ENCODE results near the gene OPN1SW. TPM values are rescaled to one million over a fixed set of nuclear protein-coding genes. Genes with fewer than 3 reads are reported as not detected.
A peak's percentile ranks its signal among the peaks of the same experiment; 100 is the strongest.

The OPN1SW gene
- total RNA-seq, 2 donors from 2014 or later: not detected

DNA sequence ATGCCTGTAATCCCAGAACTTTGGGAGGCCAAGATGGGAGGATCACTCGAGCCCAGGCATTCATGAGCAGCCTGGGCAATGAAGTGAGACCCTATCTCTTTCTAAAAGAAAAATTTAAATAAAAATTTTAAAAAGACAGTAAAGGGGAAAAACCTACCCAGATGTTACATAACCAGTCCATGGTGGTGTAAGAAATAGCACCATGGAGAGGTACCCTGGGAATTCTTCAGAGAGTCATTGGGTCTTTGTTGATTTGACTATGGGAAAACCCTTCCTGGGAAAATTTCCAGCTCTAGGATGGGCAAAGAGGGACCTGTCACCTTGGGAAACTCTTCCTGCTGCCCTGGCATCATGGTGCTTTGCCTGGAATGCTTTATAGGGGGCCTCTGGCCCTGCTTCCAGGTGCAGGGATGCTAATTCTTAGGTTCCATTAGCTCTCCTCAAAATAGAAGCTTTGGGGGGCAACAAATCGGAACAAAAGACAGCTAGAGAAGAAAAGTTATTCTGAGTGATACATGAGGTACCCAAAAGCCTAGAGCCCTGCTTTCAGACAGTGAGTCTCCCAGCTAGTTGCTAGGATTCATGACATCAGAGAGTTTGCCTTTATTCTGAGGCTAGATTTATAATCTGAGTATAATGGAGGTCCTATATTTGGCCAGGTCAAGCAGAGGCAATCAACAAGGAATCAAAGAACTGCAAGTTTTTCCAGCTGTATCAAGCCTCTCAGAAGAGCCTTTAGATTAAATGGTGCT lies 26.2 kb upstream of the OPN1SW start:
- DNase-seq (ENCODE audit: low spot score) (no peak), ATAC-seq (no peak)
- H3K36me3 Mint-ChIP-seq: no peaks in the 10 kb centered on the region
- H3K4me1 Mint-ChIP-seq (ENCODE audit: low read depth in 2 of 2): no peaks in the 10 kb centered on the region
- H3K27ac Mint-ChIP-seq: no peak overlapping the region
- H3K9me3 Mint-ChIP-seq: no peaks in the 10 kb centered on the region
- no peaks in the 10 kb centered on the region for H3K27me3 Mint-ChIP-seq
- no peak overlapping the region for H3K4me3 Mint-ChIP-seq

DNA sequence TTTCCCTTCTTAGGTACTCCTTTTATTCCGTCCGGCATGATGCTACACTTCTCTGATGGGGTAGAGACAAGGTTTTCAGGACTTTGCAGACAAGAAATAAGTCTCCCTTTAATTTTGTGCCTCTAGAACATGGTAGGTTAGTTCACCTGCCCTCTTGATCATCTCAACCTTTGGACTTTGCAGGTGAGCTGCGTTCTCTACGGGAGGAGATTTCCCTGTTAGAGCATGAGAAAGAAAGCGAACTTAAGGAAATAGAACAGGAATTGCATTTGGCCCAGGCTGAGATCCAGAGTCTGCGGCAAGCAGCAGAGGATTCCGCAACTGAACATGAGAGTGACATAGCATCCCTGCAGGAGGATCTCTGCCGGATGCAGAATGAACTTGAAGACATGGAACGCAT lies 25.4 kb upstream of the OPN1SW start:
- Mint-ChIP-seq H3K27ac (no peak overlapping the region), H3K36me3 (no peaks in the 10 kb centered on the region), H3K9me3 (no peaks in the 10 kb centered on the region), H3K27me3 (no peaks in the 10 kb centered on the region), H3K4me1 (ENCODE audit: low read depth in 2 of 2) (no peaks in the 10 kb centered on the region), H3K4me3 (no peak overlapping the region)
- DNase-seq (ENCODE audit: low spot score) (no peak), ATAC-seq (no peak)

DNA sequence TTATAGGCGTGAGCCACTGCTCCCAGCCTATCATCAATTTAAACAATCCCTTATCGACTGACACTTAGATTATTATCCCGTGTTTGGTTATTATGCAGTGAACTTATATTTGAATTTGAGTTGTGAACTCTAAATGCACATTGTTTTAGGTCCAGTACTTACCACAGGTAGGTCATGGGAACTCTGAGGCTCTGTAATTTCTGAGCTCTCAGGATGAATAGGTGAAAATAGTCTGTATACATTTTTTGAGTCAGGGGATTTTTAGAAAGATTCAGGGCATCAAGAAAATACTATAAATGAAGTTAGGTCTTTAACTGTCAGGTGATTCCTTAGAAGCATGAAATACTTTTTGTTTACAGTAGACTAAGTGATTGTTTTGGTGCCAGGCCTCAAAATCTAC lies 25.0 kb upstream of the OPN1SW start:
- H3K4me1 Mint-ChIP-seq (ENCODE audit: low read depth in 2 of 2): no peaks in the 10 kb centered on the region
- DNase-seq (ENCODE audit: low spot score) (no peak), ATAC-seq (no peak)
- H3K27ac Mint-ChIP-seq: no peak overlapping the region
- H3K36me3 Mint-ChIP-seq: no peaks in the 10 kb centered on the region
- H3K27me3 Mint-ChIP-seq: no peaks in the 10 kb centered on the region
- no peaks in the 10 kb centered on the region for H3K9me3 Mint-ChIP-seq
- H3K4me3 Mint-ChIP-seq: no peak overlapping the region

DNA sequence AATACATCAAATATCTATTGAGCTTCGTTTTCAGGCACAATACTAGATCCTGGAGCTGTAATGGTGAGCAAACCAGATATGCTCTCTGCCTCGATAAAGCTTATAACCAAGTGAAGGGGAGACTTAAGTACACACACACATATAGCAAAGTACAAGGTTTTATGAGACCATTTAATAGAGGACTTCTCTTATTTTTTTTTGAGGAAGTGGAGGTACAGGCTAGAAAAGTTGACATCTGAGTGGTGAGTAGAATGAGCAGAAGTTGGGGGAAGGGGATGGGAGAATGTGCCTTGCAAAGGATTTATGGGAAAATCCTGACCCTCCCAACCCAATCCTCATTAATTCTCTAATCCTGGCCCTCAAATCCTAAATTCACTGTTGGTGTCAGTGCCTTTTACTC lies 23.9 kb upstream of the OPN1SW start:
- Mint-ChIP-seq H3K9me3 (no peaks in the 10 kb centered on the region), H3K27me3 (no peaks in the 10 kb centered on the region), H3K36me3 (no peaks in the 10 kb centered on the region), H3K4me3 (no peak overlapping the region), H3K4me1 (ENCODE audit: low read depth in 2 of 2) (no peaks in the 10 kb centered on the region), H3K27ac (no peak overlapping the region)
- peak; percentile 13 for DNase-seq (ENCODE audit: low spot score)
- no peak for ATAC-seq

DNA sequence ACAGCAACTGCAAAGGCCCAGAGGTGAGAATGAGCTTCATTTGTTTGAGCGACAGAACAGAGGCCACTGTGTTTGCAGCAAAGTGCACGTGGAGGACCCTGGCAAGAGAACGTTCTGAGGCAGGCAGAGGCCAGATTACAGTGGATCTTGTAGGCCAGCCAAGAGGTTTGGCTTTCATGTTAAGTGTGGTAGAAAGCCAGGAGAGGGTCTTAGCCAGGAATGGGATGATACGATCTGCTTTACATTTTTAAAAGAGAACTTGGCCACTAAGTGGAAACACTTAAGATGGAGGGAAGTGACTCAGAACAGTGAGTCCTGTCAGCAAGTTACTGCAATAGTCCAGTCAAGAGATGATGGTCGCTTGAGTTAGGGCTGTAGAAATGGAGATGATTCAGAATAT lies 20.7 kb upstream of the OPN1SW start:
- DNase-seq (ENCODE audit: low spot score): peak; percentile 29
- H3K27me3 Mint-ChIP-seq: no peaks in the 10 kb centered on the region
- no peak for ATAC-seq
- H3K4me3 Mint-ChIP-seq: no peak overlapping the region
- H3K27ac Mint-ChIP-seq: no peak overlapping the region
- H3K4me1 Mint-ChIP-seq (ENCODE audit: low read depth in 2 of 2): no peaks in the 10 kb centered on the region
- H3K36me3 Mint-ChIP-seq: no peaks in the 10 kb centered on the region
- no peaks in the 10 kb centered on the region for H3K9me3 Mint-ChIP-seq

DNA sequence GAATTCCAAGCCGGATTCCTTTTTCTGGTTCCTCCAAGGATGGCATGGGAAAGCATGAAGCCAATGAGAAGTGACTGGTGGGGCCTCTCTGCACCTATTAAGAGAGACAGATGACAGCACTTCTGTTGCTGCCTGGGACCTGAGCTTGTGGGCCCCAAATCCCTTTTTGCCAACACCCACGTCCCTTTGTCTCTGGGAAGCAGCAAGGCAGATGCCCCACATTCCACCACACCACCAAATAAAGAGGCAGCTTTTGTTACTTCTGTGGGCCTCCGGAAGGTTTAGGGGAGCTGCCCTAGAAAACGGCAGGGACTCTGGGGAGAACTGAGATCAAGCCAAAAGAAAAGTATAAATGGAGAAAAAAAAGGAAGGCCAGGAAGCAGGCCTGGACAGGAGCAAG lies 19.5 kb upstream of the OPN1SW start:
- Mint-ChIP-seq H3K4me3 (no peak overlapping the region), H3K36me3 (no peaks in the 10 kb centered on the region), H3K27ac (peak overlapping the region in 1 of 2 donors; percentile 30), H3K9me3 (no peaks in the 10 kb centered on the region), H3K27me3 (no peaks in the 10 kb centered on the region), H3K4me1 (ENCODE audit: low read depth in 2 of 2) (peaks cover 3 to 4% of the 10 kb centered on the region in 2 donors)
- DNase-seq (ENCODE audit: low spot score) (no peak), ATAC-seq (no peak)

DNA sequence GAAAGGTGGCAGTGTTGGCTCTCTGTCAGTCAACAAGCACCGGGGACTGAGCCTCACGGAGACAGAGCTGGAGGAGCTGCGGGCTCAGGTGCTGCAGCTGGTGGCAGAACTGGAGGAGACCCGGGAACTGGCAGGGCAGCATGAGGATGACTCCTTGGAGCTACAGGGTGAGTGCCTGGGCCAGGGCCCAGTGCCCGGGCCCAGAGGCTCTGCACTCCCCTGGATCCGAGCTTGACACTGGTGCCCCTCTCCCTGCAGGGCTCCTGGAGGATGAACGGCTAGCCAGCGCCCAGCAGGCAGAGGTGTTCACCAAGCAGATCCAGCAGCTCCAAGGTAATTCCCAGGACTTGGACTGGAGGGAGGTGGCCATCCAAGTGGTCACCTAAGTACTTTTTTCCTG lies 18.8 kb upstream of the OPN1SW start:
- Mint-ChIP-seq H3K27ac (no peak overlapping the region), H3K9me3 (no peaks in the 10 kb centered on the region), H3K27me3 (no peaks in the 10 kb centered on the region), H3K4me1 (ENCODE audit: low read depth in 2 of 2) (peaks cover 3 to 4% of the 10 kb centered on the region in 2 donors), H3K4me3 (no peak overlapping the region), H3K36me3 (no peaks in the 10 kb centered on the region)
- ATAC-seq (no peak), DNase-seq (ENCODE audit: low spot score) (no peak)

DNA sequence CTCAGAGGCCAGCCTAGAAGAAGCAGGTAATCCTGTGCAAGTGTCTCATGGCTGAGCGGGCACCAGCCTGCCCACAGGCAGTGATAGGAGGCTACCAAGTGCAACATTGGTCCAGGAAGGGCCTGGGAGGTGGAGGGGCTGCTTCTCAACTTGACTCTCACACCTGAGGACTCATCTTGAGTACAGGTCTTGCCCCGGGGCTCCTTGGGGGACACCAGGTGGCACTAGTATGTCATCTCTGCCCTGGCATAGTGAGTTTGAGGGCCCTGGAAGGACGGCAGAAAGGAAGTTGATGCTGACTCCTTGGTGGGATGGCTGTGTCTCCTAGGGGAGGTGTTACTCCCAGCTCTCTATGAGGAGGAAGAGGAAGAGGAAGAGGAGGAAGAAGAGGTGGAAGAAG lies 18.4 kb upstream of the OPN1SW start:
- peaks cover 4 to 7% of the 10 kb centered on the region in 2 donors for H3K4me1 Mint-ChIP-seq (ENCODE audit: low read depth in 2 of 2)
- H3K27ac Mint-ChIP-seq: no peak overlapping the region
- no peaks in the 10 kb centered on the region for H3K36me3 Mint-ChIP-seq
- DNase-seq (ENCODE audit: low spot score): no peak
- no peaks in the 10 kb centered on the region for H3K27me3 Mint-ChIP-seq
- no peak for ATAC-seq
- H3K4me3 Mint-ChIP-seq: no peak overlapping the region
- no peaks in the 10 kb centered on the region for H3K9me3 Mint-ChIP-seq

DNA sequence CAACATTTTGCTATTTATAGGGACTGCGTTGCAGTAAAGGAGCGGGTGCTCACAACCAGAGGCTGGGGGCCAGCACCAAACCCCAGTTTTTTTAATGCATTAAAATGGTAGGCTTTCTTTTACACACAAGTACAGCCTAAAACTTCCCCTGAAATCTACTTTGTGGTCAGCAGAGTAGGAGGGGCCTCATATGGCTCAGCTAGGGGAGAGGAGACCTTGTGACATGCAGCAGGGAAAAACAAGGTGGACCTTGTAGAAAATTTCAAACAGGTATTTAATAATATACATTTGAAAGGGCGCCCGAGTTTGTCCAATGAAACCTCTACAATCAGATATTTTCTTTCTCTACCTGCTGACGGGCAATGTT lies 17.6 kb upstream of the OPN1SW start:
- H3K4me1 Mint-ChIP-seq (ENCODE audit: low read depth in 2 of 2): peaks cover 4 to 7% of the 10 kb centered on the region in 2 donors
- no peak overlapping the region for H3K27ac Mint-ChIP-seq
- no peak for DNase-seq (ENCODE audit: low spot score)
- H3K36me3 Mint-ChIP-seq: no peaks in the 10 kb centered on the region
- no peak overlapping the region for H3K4me3 Mint-ChIP-seq
- H3K9me3 Mint-ChIP-seq: no peaks in the 10 kb centered on the region
- no peaks in the 10 kb centered on the region for H3K27me3 Mint-ChIP-seq
- ATAC-seq: no peak

DNA sequence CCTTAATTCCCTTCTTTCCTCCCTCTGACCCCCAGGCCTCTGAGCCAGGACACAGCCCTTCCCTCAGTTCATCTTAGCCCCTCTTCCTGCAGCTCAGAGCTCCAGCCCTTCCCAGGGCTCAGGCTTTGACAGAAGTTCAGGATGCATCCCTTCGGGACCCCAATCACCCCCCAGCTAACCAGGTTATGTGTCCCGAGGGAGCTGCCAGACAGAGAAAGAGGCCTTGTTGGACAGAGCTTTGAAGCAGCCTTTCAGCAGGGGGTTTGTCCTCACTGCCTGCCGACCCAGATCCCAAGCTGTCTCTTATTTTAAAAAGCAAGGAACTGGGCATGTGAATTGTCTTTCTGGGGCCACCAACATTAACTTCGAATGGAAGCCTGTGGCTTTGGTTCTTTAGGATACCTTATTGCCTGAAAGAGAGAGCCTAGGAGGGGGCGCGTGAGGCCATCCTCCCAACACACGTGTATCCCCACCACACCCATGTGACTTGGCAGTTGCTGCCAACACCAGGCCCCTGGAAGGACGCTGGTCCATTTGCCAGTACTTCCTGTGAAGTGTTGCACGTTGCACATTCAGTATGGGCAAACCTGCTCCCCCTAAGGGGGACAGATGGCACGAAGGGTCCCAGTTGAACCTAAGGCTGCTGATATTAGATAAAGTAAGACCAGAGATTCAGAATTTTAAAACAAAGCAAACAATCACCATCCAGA lies 17.0 kb upstream of the OPN1SW start:
- DNase-seq (ENCODE audit: low spot score) (no peak), ATAC-seq (no peak)
- no peaks in the 10 kb centered on the region for H3K27me3 Mint-ChIP-seq
- H3K9me3 Mint-ChIP-seq: no peaks in the 10 kb centered on the region
- H3K4me3 Mint-ChIP-seq: peak overlapping the region; percentile 85
- peaks cover 4 to 7% of the 10 kb centered on the region in 2 donors for H3K4me1 Mint-ChIP-seq (ENCODE audit: low read depth in 2 of 2)
- H3K27ac Mint-ChIP-seq: no peak overlapping the region
- no peaks in the 10 kb centered on the region for H3K36me3 Mint-ChIP-seq

DNA sequence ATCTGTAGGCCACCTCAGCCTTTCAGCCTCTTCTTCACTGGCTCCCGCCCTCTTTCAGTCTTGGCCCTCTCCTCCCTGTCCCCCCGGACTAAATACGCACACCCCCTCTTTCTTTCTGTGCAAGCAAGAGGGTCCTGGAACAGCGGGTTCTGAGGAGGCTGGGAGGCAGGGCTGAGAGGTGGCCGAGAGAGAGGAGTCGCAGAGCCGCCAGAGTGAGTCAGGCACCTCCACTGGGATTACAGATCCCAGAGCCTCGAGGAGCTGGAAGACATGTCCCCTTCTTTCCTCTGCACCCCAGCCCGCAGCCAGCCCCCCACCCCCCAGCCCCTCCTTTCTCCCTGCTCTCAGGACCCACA lies 16.4 kb upstream of the OPN1SW start:
- H3K27ac Mint-ChIP-seq: no peak overlapping the region
- DNase-seq (ENCODE audit: low spot score): no peak
- H3K27me3 Mint-ChIP-seq: no peaks in the 10 kb centered on the region
- H3K4me1 Mint-ChIP-seq (ENCODE audit: low read depth in 2 of 2): peaks cover 4 to 7% of the 10 kb centered on the region in 2 donors
- ATAC-seq: no peak
- H3K9me3 Mint-ChIP-seq: no peaks in the 10 kb centered on the region
- peak overlapping the region; percentile 85 for H3K4me3 Mint-ChIP-seq
- H3K36me3 Mint-ChIP-seq: no peaks in the 10 kb centered on the region

DNA sequence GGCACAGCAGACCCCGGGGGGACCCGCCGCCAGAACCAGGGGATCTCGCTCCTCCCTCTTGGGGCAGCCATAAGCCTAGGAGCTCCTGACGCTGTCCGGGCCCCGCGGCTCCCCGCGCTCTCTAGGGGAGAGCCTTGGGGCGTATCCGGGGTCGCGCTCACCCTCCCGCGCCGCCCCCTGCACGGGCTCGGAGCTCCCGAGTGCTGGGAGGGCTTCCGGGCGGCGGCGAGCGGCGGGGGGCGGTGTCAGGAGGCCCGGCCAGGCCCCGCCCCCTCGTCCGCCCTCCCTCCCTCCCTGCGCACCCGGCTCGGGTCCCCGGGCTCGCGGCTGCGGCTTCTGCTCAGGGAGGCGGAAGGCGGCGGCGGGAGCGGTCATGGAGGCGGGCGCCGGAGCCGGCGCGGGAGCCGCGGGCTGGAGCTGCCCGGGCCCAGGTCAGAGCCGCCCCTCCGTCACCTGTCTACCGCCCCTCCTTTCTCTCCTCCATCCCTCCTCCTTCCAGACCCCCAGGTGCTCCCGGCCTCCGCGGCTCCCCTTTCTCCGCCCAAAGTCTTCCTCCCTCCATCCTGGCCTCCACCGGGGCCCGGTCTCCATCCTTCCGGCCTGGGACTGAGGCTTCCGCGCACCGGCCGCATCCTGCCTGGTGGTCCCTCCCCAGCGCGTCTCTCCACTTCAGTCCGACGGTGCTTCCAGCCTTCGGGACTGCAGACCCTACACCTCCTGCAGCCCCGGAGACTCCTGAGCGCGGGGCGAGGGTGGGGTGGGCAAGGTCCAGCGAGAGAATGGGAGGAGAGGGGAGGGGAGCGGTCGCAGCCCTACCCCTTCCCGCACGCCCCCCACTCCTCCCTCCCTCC lies 15.8 kb upstream of the OPN1SW start, which contains the start of gene CCDC136:
TSS of gene CCDC136 (plus strand) at position 848 of the 851 bp plus-strand sequence. CDS start 444 bp downstream, outside the sequence.
- ATAC-seq (peak; percentile 95 to 96), DNase-seq (ENCODE audit: low spot score) (peak; percentile 84)
- H3K27me3 Mint-ChIP-seq: no peaks in the 10 kb centered on the region
- no peaks in the 10 kb centered on the region for H3K36me3 Mint-ChIP-seq
- H3K4me1 Mint-ChIP-seq (ENCODE audit: low read depth in 2 of 2): peaks cover 4 to 7% of the 10 kb centered on the region in 2 donors
- H3K27ac Mint-ChIP-seq: no peak within 1 kb of the TSS
- H3K4me3 Mint-ChIP-seq: peak within 1 kb of the TSS; percentile 85
- no peaks in the 10 kb centered on the region for H3K9me3 Mint-ChIP-seq

DNA sequence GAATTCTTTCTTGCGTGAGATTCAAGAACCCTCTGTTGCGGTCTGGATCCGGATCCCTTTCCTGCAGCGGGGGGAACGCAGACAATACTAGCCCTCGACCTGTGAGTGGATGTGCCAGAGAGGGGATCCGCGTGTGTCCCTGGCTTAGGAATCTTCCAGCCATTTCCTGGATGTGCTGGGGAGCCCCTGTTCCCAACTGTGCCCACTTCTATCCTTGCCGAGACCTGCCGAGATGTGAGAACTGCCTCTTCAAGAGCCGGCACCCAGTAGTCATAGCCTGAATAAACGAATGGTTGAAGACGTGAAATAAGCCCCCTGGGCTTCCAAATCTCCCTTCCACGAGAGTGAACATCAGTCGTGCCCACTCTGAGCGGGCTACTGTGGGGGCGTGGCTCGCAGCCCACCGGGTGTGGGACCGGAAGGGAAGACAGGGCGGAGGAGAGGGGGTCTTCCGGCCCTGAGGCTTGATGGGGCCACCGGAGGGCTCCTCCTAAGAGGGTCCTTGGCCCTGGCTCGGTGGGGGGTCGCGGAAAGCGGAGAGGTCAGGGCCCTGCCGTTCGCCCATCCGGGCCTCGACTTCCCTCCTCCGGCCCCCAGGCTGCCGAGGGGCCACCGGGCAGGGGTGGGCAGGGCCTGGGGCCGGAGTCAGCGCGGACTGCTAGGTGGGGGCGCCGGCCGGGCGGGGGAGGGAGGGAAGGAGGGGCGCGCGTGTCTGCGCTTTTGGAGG lies 14.9 kb upstream of the OPN1SW start:
- no peaks in the 10 kb centered on the region for H3K27me3 Mint-ChIP-seq
- peak overlapping the region in 1 of 2 donors; percentile 68 for H3K27ac Mint-ChIP-seq
- no peaks in the 10 kb centered on the region for H3K9me3 Mint-ChIP-seq
- H3K4me1 Mint-ChIP-seq (ENCODE audit: low read depth in 2 of 2): peaks cover 4 to 7% of the 10 kb centered on the region in 2 donors
- ATAC-seq: peak in 1 of 2 donors; percentile 13
- no peak for DNase-seq (ENCODE audit: low spot score)
- H3K4me3 Mint-ChIP-seq: peak overlapping the region; percentile 85
- no peaks in the 10 kb centered on the region for H3K36me3 Mint-ChIP-seq

All from natural killer cell treated with Interleukin-12 subunit alpha and Interleukin-12 subunit beta and Interleukin-15 and Interleukin-18, amount 100 ng/mL, for 72 hours (primary cell).